NCI-H82 treated with DMSO at 0.1 percent for 48 hours (cell line): ENCODE data around the gene RALGAPA2.
"Not testable (repeated sequence)": the region's sequence is repeated elsewhere in the genome, so short reads cannot be mapped to it uniquely, and the experiment has no call there.

Experiments used
- DNase-seq: peaks from one replicate; lab custom pipeline; 2025; ENCODE audit not compliant: unreplicated experiment; lab: John Stamatoyannopoulos, UW

Gene RALGAPA2

GRCh38 chr20:20547876-20548266, 164.6 kb downstream of the RALGAPA2 start:
- DNase-seq = no peak

GRCh38 chr20:20547221-20547875, 165.1 kb downstream of the RALGAPA2 start:
- DNase-seq = no peak

GRCh38 chr20:20546402-20546801, 166.0 kb downstream of the RALGAPA2 start:
- DNase-seq = no peak

GRCh38 chr20:20543348-20543747, 169.1 kb downstream of the RALGAPA2 start:
- not testable (repeated sequence) for DNase-seq

- DNase-seq = no peak
Observed at GRCh38 chr20:20536240-20536933, 176.1 kb downstream of the RALGAPA2 start.

- DNase-seq = no peak
Observed at GRCh38 chr20:20535051-20535450, 177.4 kb downstream of the RALGAPA2 start.

GRCh38 chr20:20531283-20531682, 181.2 kb downstream of the RALGAPA2 start:
- DNase-seq = no peak

- no peak for DNase-seq
Observed at GRCh38 chr20:20530428-20531151, 181.9 kb downstream of the RALGAPA2 start.

GRCh38 chr20:20529597-20529996, 182.8 kb downstream of the RALGAPA2 start:
- no peak for DNase-seq

GRCh38 chr20:20528861-20529260, 183.6 kb downstream of the RALGAPA2 start:
- no peak for DNase-seq

- no peak for DNase-seq
Observed at GRCh38 chr20:20527661-20528060, 184.8 kb downstream of the RALGAPA2 start.

GRCh38 chr20:20525756-20526155, 186.7 kb downstream of the RALGAPA2 start:
- no peak for DNase-seq

- DNase-seq = no peak
Observed at GRCh38 chr20:20525214-20525613, 187.2 kb downstream of the RALGAPA2 start.

- no peak for DNase-seq
Observed at GRCh38 chr20:20524756-20525155, 187.7 kb downstream of the RALGAPA2 start.

GRCh38 chr20:20521736-20522135, 190.7 kb downstream of the RALGAPA2 start:
- DNase-seq = no peak

GRCh38 chr20:20520776-20521175, 191.7 kb downstream of the RALGAPA2 start:
- DNase-seq = no peak

- no peak for DNase-seq
Observed at GRCh38 chr20:20519269-20519668, 193.2 kb downstream of the RALGAPA2 start.

GRCh38 chr20:20518263-20518662, 194.2 kb downstream of the RALGAPA2 start:
- no peak for DNase-seq

GRCh38 chr20:20517296-20517695, 195.1 kb downstream of the RALGAPA2 start:
- no peak for DNase-seq

- DNase-seq = no peak
Observed at GRCh38 chr20:20513720-20514119, 198.7 kb downstream of the RALGAPA2 start.

- DNase-seq = no peak
Observed at GRCh38 chr20:20505554-20505953, 206.9 kb downstream of the RALGAPA2 start.
